Measurements from ENCODE around the gene NOD1. TPM values are rescaled to one million over a fixed set of nuclear protein-coding genes. Genes with fewer than 3 reads are reported as not detected.
A peak's percentile ranks its signal among the peaks of the same experiment; 100 is the strongest.
"Not testable (repeated sequence)": the region's sequence is repeated elsewhere in the genome, so short reads cannot be mapped to it uniquely, and the experiment has no call there.

The NOD1 gene
- total RNA-seq: 10 to 100 TPM in 3 of 4 donors, 1 to 10 TPM in 1; 9.2 to 22.1 (median 12.7) TPM

- TF ChIP-seq POLR2A (IDR thresholded peaks at IDR 0.05): peak; percentile 19 to 63
- peak in 3 of 4 experiments; percentile 12 to 44 (median 16) for TF ChIP-seq CTCF (IDR thresholded peaks at IDR 0.05)
- Histone ChIP-seq H3K4me3 (peak within 1 kb of the TSS; percentile 69 to 90), H3K27ac (peak within 1 kb of the TSS; percentile 93), H3K27me3 (no peaks in the 10 kb centered on the region), H3K4me1 (peaks cover 8 to 13% of the 10 kb centered on the region in 2 donors), H3K36me3 (no peaks in the 10 kb centered on the region), H3K9me3 (no peaks in the 10 kb centered on the region)
- intact Hi-C loops (cut with DNase I; ENCODE audit: low total_unique reads): no loop called here
- peak; percentile 66 to 74 for DNase-seq
Observed at GRCh38 chr7:30478349-30479201, at the start of gene NOD1. TSS of gene NOD1 (minus strand) at chr7:30478784. CDS start at chr7:30456921, 21,863 bp downstream.

GRCh38 chr7:30527297-30527696, 48.7 kb upstream of the NOD1 start:
- H3K9me3 ChIP-seq: not testable (repeated sequence)

GRCh38 chr7:30526163-30526562, 47.6 kb upstream of the NOD1 start:
- DNase-seq: no peak
- no peak overlapping the region for H3K27ac ChIP-seq
- TF ChIP-seq CTCF (IDR thresholded peaks at IDR 0.05) (no peak), POLR2A (IDR thresholded peaks at IDR 0.05) (no peak)
- H3K4me1 ChIP-seq: no peaks in the 10 kb centered on the region
- no peaks in the 10 kb centered on the region for H3K27me3 ChIP-seq
- H3K36me3 ChIP-seq: no peaks in the 10 kb centered on the region
- no peak overlapping the region for H3K4me3 ChIP-seq
- H3K9me3 ChIP-seq: no peaks in the 10 kb centered on the region
- intact Hi-C loops (cut with DNase I; ENCODE audit: low total_unique reads): no loop called here

More at GRCh38 chr7:30527297-30527696, 48.7 kb upstream of the NOD1 start:
- DNase-seq; H3K4me1 ChIP-seq; intact Hi-C loops (cut with DNase I; ENCODE audit: low total_unique reads); H3K4me3 ChIP-seq; H3K27ac ChIP-seq; H3K36me3 ChIP-seq; H3K27me3 ChIP-seq: not testable (repeated sequence)

- no peaks in the 10 kb centered on the region for H3K9me3 ChIP-seq
- H3K27ac ChIP-seq: no peak overlapping the region
- no peaks in the 10 kb centered on the region for H3K4me1 ChIP-seq
- no peaks in the 10 kb centered on the region for H3K36me3 ChIP-seq
- TF ChIP-seq POLR2A (IDR thresholded peaks at IDR 0.05): no peak
- TF ChIP-seq CTCF (IDR thresholded peaks at IDR 0.05): no peak
- H3K27me3 ChIP-seq: no peaks in the 10 kb centered on the region
- intact Hi-C loops (cut with DNase I; ENCODE audit: low total_unique reads): no loop called here
- H3K4me3 ChIP-seq: no peak overlapping the region
- DNase-seq: no peak
Observed at GRCh38 chr7:30525429-30525828, 46.8 kb upstream of the NOD1 start.

- Histone ChIP-seq H3K4me1 (no peaks in the 10 kb centered on the region), H3K4me3 (no peak overlapping the region), H3K27me3 (no peaks in the 10 kb centered on the region), H3K36me3 (no peaks in the 10 kb centered on the region), H3K27ac (no peak overlapping the region), H3K9me3 (no peaks in the 10 kb centered on the region)
- DNase-seq: no peak
- intact Hi-C loops (cut with DNase I; ENCODE audit: low total_unique reads): no loop called here
- no peak for TF ChIP-seq CTCF (IDR thresholded peaks at IDR 0.05)
- TF ChIP-seq POLR2A (IDR thresholded peaks at IDR 0.05): no peak
Observed at GRCh38 chr7:30524545-30524944, 46.0 kb upstream of the NOD1 start.
